AG09319 (cell line): ENCODE data around the gene SLCO2A1.

Source experiments
- DNase-seq: peaks from one replicate; pipeline ENCODE4 v3.0.0-alpha.2; 2010; ENCODE audit warnings: low read depth; ENCODE audit errors: extremely low read depth
- CTCF ChIP-seq: IDR thresholded peaks from 2 replicates; pipeline ENCODE4 v1.5.1; 2011; ENCODE audit warnings: low read depth, mild to moderate bottlenecking, inconsistent platforms, low read length, moderate library complexity

Gene SLCO2A1

GRCh38 chr3:134038716-134039115 is 9.0 kb upstream of the SLCO2A1 start:
- no peak for DNase-seq
- no peak for TF ChIP-seq CTCF

- TF ChIP-seq CTCF = no peak
- DNase-seq = no peak
Measured at GRCh38 chr3:134038071-134038491, 8.4 kb upstream of the SLCO2A1 start.

- DNase-seq = no peak
- no peak for TF ChIP-seq CTCF
Measured at GRCh38 chr3:134037168-134037567, 7.4 kb upstream of the SLCO2A1 start.

- no peak for TF ChIP-seq CTCF
Measured at GRCh38 chr3:134036291-134036690, 6.6 kb upstream of the SLCO2A1 start.

GRCh38 chr3:134035836-134036235 is 6.1 kb upstream of the SLCO2A1 start:
- DNase-seq = no peak
- TF ChIP-seq CTCF = no peak

More at GRCh38 chr3:134036291-134036690, 6.6 kb upstream of the SLCO2A1 start:
- no peak for DNase-seq

- DNase-seq = no peak
- TF ChIP-seq CTCF = no peak
Measured at GRCh38 chr3:134034005-134034785, 4.5 kb upstream of the SLCO2A1 start.

GRCh38 chr3:134033315-134033996 is 3.7 kb upstream of the SLCO2A1 start:
- no peak for TF ChIP-seq CTCF

More at GRCh38 chr3:134033315-134033996, 3.7 kb upstream of the SLCO2A1 start:
- no peak for DNase-seq
